Erythroblast (primary cell): ENCODE measurements around the gene ATXN7L1.

Experiments used
- GATA1 ChIP-seq: IDR thresholded peaks from 2 replicates; pipeline ENCODE4 v1.6.1; 2011; ENCODE audit warnings: low read depth, mild to moderate bottlenecking, control low read depth, low read length, moderate library complexity
- POLR2A ChIP-seq: IDR thresholded peaks from 2 replicates; pipeline ENCODE4 v1.6.1; 2011; ENCODE audit warnings: mild to moderate bottlenecking, low read length

DNA sequence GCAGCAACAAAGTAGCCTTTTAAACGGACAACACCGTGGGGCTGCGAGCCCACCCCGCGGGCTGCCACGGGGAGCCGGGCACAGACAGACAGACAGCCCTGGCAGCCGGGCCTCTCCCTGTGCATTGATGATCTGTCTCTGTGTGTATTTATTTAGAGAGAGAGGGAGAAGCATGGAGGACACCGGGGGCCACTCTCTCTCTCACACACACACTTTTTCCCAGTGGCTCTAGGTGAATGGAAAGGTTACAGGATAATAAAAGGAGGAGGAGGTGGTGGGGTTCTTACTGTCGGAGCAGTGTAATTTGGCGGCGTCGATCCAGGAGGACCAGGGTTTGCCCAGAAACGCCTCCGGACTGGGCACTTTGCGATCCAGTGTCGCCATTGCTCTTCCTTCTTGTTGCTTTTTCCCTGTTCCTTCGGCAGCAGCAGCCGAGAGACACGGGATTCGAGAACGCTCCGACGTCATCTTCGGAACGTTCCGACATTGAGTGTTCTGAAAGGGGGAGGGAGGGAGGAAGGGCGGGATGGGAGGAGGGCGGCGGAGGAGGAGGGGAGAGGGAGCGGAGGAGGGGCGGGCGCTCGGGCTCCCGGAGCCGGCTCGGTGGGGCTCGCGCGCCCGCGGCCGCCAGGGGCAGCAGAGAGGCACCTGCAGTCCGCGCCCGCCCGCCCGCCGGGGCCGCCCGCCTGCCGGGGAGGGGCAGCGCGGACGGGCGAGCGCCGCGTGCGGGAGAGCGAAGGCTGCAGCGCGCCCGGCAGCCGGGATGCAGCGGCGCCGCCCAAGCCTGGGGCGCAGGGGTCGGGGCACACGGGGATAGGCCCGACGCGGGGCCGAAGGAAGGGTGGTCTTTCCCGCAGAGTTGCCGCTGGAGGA lies at the start of gene ATXN7L1:
- peak; percentile 75 for TF ChIP-seq POLR2A
- no peak for TF ChIP-seq GATA1
